Caco-2 (cell line): ENCODE results near the gene PCED1B. TPM values are rescaled to one million over a fixed set of nuclear protein-coding genes. Genes with fewer than 3 reads are reported as not detected.

Experiments used
- BruUV-seq: library from RNA; stranded (reverse); fragments of 400-500 nt; replicated peaks from 2 replicates; lab custom pipeline; 2021; lab: Mats Ljungman, UMichigan
- CTCF ChIA-PET: fragments of 300-600 bp; sonication (Branson Sonifier 250); formaldehyde crosslinking; loops from one replicate; lab custom pipeline; 2022; ENCODE audit warnings: antibody characterized with exemption; lab: Charles Lee
- POLR2A ChIA-PET: fragments of 300-600 bp; sonication (Branson Sonifier 250); formaldehyde crosslinking; loops from one replicate; lab custom pipeline; 2022; ENCODE audit warnings: antibody characterized with exemption; lab: Charles Lee
- DNase-seq, 2 experiments: peaks; one replicate each; pipeline versions ENCODE4 v3.0.0 to v3.0.0-alpha.2; 2020 to 2022
- H3K27me3 ChIP-seq: replicated peaks from 2 replicates; pipeline ENCODE4 v1.6.0; 2011; ENCODE audit warnings: low read length; ENCODE audit not compliant: control insufficient read depth, insufficient read depth
- H3K36me3 ChIP-seq: 2 replicates; pipeline ENCODE4 v1.5.1; 2011; ENCODE audit warnings: low read length; ENCODE audit not compliant: control insufficient read depth, insufficient read depth
- H3K4me1 ChIP-seq: fragments of 250-450 bp; sonication (Bioruptor Pico); 2 replicates; pipeline ENCODE4 v1.5.1; 2020; ENCODE audit warnings: mild to moderate bottlenecking
- H3K4me3 ChIP-seq: 2 replicates; pipeline ENCODE4 v1.5.1; 2011; ENCODE audit warnings: low read depth, mild to moderate bottlenecking, control low read depth, low read length
- H3K9me3 ChIP-seq: fragments of 250-450 bp; sonication (Bioruptor Pico); 2 replicates; pipeline ENCODE4 v1.5.1; 2020; ENCODE audit warnings: mild to moderate bottlenecking, moderate library complexity
- H3K27ac Mint-ChIP-seq: one replicate; pipeline ENCODE4 v1.8.0; 2022; ENCODE audit warnings: mixed read lengths; ENCODE audit not compliant: unreplicated experiment
- H3K27me3 Mint-ChIP-seq: one replicate; pipeline ENCODE4 v1.8.0; 2022; ENCODE audit warnings: mixed read lengths; ENCODE audit not compliant: insufficient read depth, unreplicated experiment
- H3K36me3 Mint-ChIP-seq: one replicate; pipeline ENCODE4 v1.8.0; 2022; ENCODE audit warnings: mild to moderate bottlenecking, mixed read lengths; ENCODE audit not compliant: insufficient read depth, unreplicated experiment
- H3K4me1 Mint-ChIP-seq: one replicate; pipeline ENCODE4 v1.8.0; 2022; ENCODE audit warnings: low read depth, mixed read lengths; ENCODE audit not compliant: unreplicated experiment
- H3K4me3 Mint-ChIP-seq: one replicate; pipeline ENCODE4 v1.8.0; 2022; ENCODE audit warnings: mild to moderate bottlenecking, moderate library complexity, mixed read lengths; ENCODE audit not compliant: unreplicated experiment
- H3K9me3 Mint-ChIP-seq: one replicate; pipeline ENCODE4 v1.8.0; 2022; ENCODE audit warnings: mixed read lengths; ENCODE audit not compliant: unreplicated experiment
- CTCF ChIP-seq, 2 experiments: fragments of 200-600 bp in 1 of 2; IDR thresholded peaks; 1 replicate in 1 of 2; 2 replicates in 1 of 2; pipeline versions ENCODE4 v1.5.1 to v1.8.0; 2011 to 2022; ENCODE audit warnings: antibody characterized with exemption in 1 of 2, control low read depth in 1 of 2, inconsistent platforms in 1 of 2, low read depth in 1 of 2, low read length in 1 of 2, mild to moderate bottlenecking in 1 of 2, moderate library complexity in 1 of 2; ENCODE audit not compliant: insufficient read depth in 1 of 2, severe bottlenecking in 1 of 2, unreplicated experiment in 1 of 2
- intact Hi-C: fragments of 100-400 bp; cut with micrococcal nuclease; formaldehyde crosslinking; loops from one replicate; pipeline ENCODE4 v1.10.0; 2022; ENCODE audit not compliant: unreplicated experiment
- total RNA-seq: library from RNA; stranded (reverse); gene quantifications from 2 replicates; pipeline ENCODE4 v1.2.3, GENCODE V29; 2022

PCED1B gene
- total RNA-seq, 1 experiment from 2014 or later: 7.0 TPM

- TF ChIP-seq CTCF (IDR thresholded peaks at IDR 0.05; ENCODE audit: insufficient read depth in 1 of 2, low read depth in 1 of 2, low read length in 1 of 2, severe bottlenecking in 1 of 2, unreplicated experiment in 1 of 2): no peak
- Histone ChIP-seq H3K4me3 (no peak overlapping the region), H3K9me3 (no peaks in the 10 kb centered on the region), H3K36me3 (no peaks in the 10 kb centered on the region), H3K27me3 (no peaks in the 10 kb centered on the region), H3K4me1 (peaks cover 6% of the 10 kb centered on the region)
- no TSS peak for BruUV-seq
- ChIA-PET POLR2A (no interaction called here), CTCF (no interaction called here)
- DNase-seq: no peak
- H3K9me3 Mint-ChIP-seq: no peaks in the 10 kb centered on the region
- no peak overlapping the region for H3K27ac Mint-ChIP-seq
- H3K4me1 Mint-ChIP-seq: peaks cover 7% of the 10 kb centered on the region
- H3K36me3 Mint-ChIP-seq: no peaks in the 10 kb centered on the region
- intact Hi-C loops: no loop called here
- no peak overlapping the region for H3K4me3 Mint-ChIP-seq
- no peaks in the 10 kb centered on the region for H3K27me3 Mint-ChIP-seq
Measured at GRCh38 chr12:47212701-47213039, 133.2 kb downstream of the PCED1B start.

GRCh38 chr12:47213396-47213795 lies 134.0 kb downstream of the PCED1B start:
- ChIA-PET POLR2A (no interaction called here), CTCF (no interaction called here)
- Mint-ChIP-seq H3K4me1 (peaks cover 7% of the 10 kb centered on the region), H3K36me3 (no peaks in the 10 kb centered on the region), H3K9me3 (no peaks in the 10 kb centered on the region), H3K4me3 (no peak overlapping the region), H3K27ac (no peak overlapping the region), H3K27me3 (no peaks in the 10 kb centered on the region)
- BruUV-seq: no TSS peak
- no peak for TF ChIP-seq CTCF (IDR thresholded peaks at IDR 0.05; ENCODE audit: insufficient read depth in 1 of 2, low read depth in 1 of 2, low read length in 1 of 2, severe bottlenecking in 1 of 2, unreplicated experiment in 1 of 2)
- DNase-seq: no peak
- no peaks in the 10 kb centered on the region for H3K36me3 ChIP-seq
- no peaks in the 10 kb centered on the region; the same call in 1 of the 2 replicates for H3K4me1 ChIP-seq
- no peaks in the 10 kb centered on the region for H3K9me3 ChIP-seq
- H3K4me3 ChIP-seq: no peak overlapping the region
- H3K27me3 ChIP-seq: no peaks in the 10 kb centered on the region
- intact Hi-C loops: no loop called here

- BruUV-seq: no TSS peak
- H3K4me3 ChIP-seq: no peak overlapping the region
- no peaks in the 10 kb centered on the region for H3K27me3 Mint-ChIP-seq
Measured at GRCh38 chr12:47214001-47214619, 134.7 kb downstream of the PCED1B start.

More at GRCh38 chr12:47214001-47214619, 134.7 kb downstream of the PCED1B start:
- CTCF ChIA-PET: no interaction called here
- Mint-ChIP-seq H3K27ac (no peak overlapping the region), H3K9me3 (no peaks in the 10 kb centered on the region), H3K4me3 (no peak overlapping the region), H3K4me1 (peaks cover 7% of the 10 kb centered on the region), H3K36me3 (no peaks in the 10 kb centered on the region)
- no peaks in the 10 kb centered on the region for H3K36me3 ChIP-seq
- intact Hi-C loops: no loop called here
- H3K9me3 ChIP-seq: no peaks in the 10 kb centered on the region
- no peak for TF ChIP-seq CTCF (IDR thresholded peaks at IDR 0.05; ENCODE audit: insufficient read depth in 1 of 2, low read depth in 1 of 2, low read length in 1 of 2, severe bottlenecking in 1 of 2, unreplicated experiment in 1 of 2)
- DNase-seq: no peak
- peaks cover 3% of the 10 kb centered on the region for H3K4me1 ChIP-seq
- no peaks in the 10 kb centered on the region for H3K27me3 ChIP-seq
- POLR2A ChIA-PET: no interaction called here
